NCI-H1930 (cell line): ENCODE data around the gene PIGH.
"Not testable (repeated sequence)": the region's sequence is repeated elsewhere in the genome, so short reads cannot be mapped to it uniquely, and the experiment has no call there.

Experiments used
- DNase-seq, 2 experiments: peaks; one replicate each; lab custom pipeline; 2025; lab: John Stamatoyannopoulos, UW

PIGH gene

GRCh38 chr14:67551940-67552339 is 48.1 kb downstream of the PIGH start:
- no peak for DNase-seq

GRCh38 chr14:67551123-67551522 is 48.9 kb downstream of the PIGH start:
- DNase-seq, result no peak

- DNase-seq, result no peak
Observed at GRCh38 chr14:67549734-67550133, 50.3 kb downstream of the PIGH start.

GRCh38 chr14:67547224-67547780 is 52.8 kb downstream of the PIGH start:
- DNase-seq, result no peak

- no peak for DNase-seq
Observed at GRCh38 chr14:67544590-67544989, 55.5 kb downstream of the PIGH start.

GRCh38 chr14:67542620-67543019 is 57.4 kb downstream of the PIGH start:
- DNase-seq, result not testable (repeated sequence)

- DNase-seq, result no peak
Observed at GRCh38 chr14:67541448-67542387, 58.4 kb downstream of the PIGH start.
